Kidney (tissue), 14 donors: Measurements from ENCODE around the gene TMEM184A. TPM values are rescaled to one million over a fixed set of nuclear protein-coding genes. Genes with fewer than 3 reads are reported as not detected.

Experiments
- DNase-seq, 5 donors: peaks; one replicate each; pipeline ENCODE4 v3.0.0-alpha.2; 2013 to 2020
- FAIRE-seq: peaks from 2 replicates; lab custom pipeline; 2012; peaks lifted over from hg19 to GRCh38; lab: Jason Lieb, UNC
- H3K27ac ChIP-seq, 2 donors: one replicate each; pipeline ENCODE4 v1.7.0; 2013; ENCODE audit warnings: low read depth in 2 of 2, low read length in 2 of 2, inconsistent platforms in 1 of 2
- H3K27me3 ChIP-seq: one replicate; pipeline ENCODE4 v1.7.1; 2013; ENCODE audit warnings: low read length, inconsistent platforms; ENCODE audit not compliant: control insufficient read depth, insufficient read depth
- H3K36me3 ChIP-seq, 3 donors: one replicate each; pipeline versions ENCODE4 v1.7.0 to v1.7.1; 2013; ENCODE audit warnings: low read length in 3 of 3, control low read depth in 1 of 3, inconsistent platforms in 1 of 3; ENCODE audit not compliant: insufficient read depth in 3 of 3, control insufficient read depth in 2 of 3
- H3K4me1 ChIP-seq, 3 donors: one replicate each; pipeline versions ENCODE4 v1.7.0 to v1.7.1; 2013; ENCODE audit warnings: low read length in 3 of 3, inconsistent platforms in 1 of 3, low read depth in 1 of 3; ENCODE audit not compliant: control insufficient read depth in 2 of 3, insufficient read depth in 2 of 3
- H3K4me3 ChIP-seq, 3 donors: one replicate each; pipeline versions ENCODE4 v1.7.0 to v1.8.1; 2013; ENCODE audit warnings: low read length in 3 of 3, control low read depth in 1 of 3, inconsistent platforms in 1 of 3
- H3K9ac ChIP-seq, 3 donors: one replicate each; pipeline versions ENCODE4 v1.7.0 to v1.7.1; 2013; ENCODE audit warnings: low read length in 3 of 3, control low read depth in 1 of 3, inconsistent platforms in 1 of 3
- H3K9me3 ChIP-seq, 3 donors: one replicate each; pipeline versions ENCODE4 v1.7.0 to v1.7.1; 2013; ENCODE audit warnings: low read length in 3 of 3, control low read depth in 1 of 3, inconsistent platforms in 1 of 3; ENCODE audit not compliant: control insufficient read depth in 2 of 3, insufficient read depth in 1 of 3
- CTCF ChIP-seq: IDR thresholded peaks from 3 replicates; pipeline ENCODE4 v1.5.1; 2012; ENCODE audit warnings: mild to moderate bottlenecking, moderate library complexity, borderline replicate concordance; ENCODE audit not compliant: insufficient read depth; ENCODE audit errors: extremely low read depth
- intact Hi-C: fragments of 100-400 bp; cut with DNase I; formaldehyde crosslinking; loops from one replicate; pipeline ENCODE4 v1.11.1; 2022
- polyA plus RNA-seq: library from polyadenylated mRNA; stranded (reverse); fragments of 350-450 nt; fragmentation: Illumina TruSeq; extraction: RNeasy Lipid Tissue Mini Kit (QIAGEN cat#74804); gene quantifications from one replicate; pipeline ENCODE4 v1.2.3, GENCODE V29; 2014; ENCODE audit warnings: low read depth, low replicate concordance; ENCODE audit not compliant: insufficient read depth
- total RNA-seq: library from RNA; stranded (reverse); fragmentation: NEBNext Ultra II Directional; extraction: Animal tissue kit (Norgen Biotek cat#: 25700); gene quantifications from one replicate; pipeline ENCODE4 v1.2.1, GENCODE V29; 2021
- donor health status: control.
- donor health status: control.
- donor health status: control.
- donor health status: control.
- donor health status: control.
- donor health status: DM: yes; HTN: yes; CAD: no.
- donor health status: Normal renal cell carcinoma (clear cell type).

Gene TMEM184A
- total and polyA plus RNA-seq, 2 donors from 2014 or later = 6.8 to 11.0 TPM

- Histone ChIP-seq H3K27me3 (no peaks in the 10 kb centered on the region), H3K27ac (peak overlapping the region; percentile 98), H3K4me1 (peaks cover 0 to 28% (median 22%) of the 10 kb centered on the region in 3 donors), H3K9ac (peak overlapping the region in 2 of 3 donors; percentile 57 to 93), H3K9me3 (no peaks in the 10 kb centered on the region), H3K36me3 (peaks cover 0 to 3% (median 0%) of the 10 kb centered on the region in 3 donors), H3K4me3 (peak overlapping the region in 2 of 3 donors; percentile 64 to 71)
- no peak for TF ChIP-seq CTCF
- DNase-seq = peak in 1 of 5 donors; percentile 40
- no peak for FAIRE-seq
- intact Hi-C loops = no loop called here
Observed at GRCh38 chr7:1531979-1532455, 24.0 kb downstream of the TMEM184A start.

DNA sequence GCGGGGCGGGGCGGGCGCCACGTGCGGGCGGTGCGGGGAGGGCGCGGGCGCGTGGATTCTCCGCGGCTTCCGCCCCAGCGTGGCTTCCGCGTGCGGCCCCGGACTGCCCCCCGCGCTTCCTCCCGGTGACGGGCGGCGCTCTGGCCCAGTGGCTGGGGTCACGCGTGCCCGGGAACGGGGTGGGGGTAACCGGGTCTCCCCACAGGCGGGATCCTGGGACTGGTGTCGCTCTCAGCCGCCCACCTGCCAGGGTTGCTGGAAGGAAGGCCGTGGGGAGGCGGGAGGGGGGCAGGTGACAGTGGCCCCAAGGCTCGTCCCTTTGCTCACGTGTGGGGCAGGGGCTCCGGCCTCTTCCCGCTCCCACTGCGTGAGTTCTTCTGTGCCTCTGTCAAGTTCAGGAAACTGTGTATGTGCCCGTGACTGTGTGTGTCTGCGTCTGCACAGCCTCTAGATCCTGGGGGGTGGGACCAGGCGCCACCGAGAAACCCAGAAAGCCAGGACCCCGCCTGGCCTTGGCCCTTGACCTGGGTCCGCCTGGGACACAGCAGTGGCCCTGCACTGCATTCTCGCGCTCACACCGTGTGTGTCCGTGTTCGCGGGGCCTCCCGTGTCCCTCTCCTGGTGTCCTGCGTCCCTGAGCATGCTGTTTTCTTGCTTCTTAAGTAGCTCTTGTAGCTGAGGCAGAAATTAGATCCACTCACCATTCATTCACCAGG, 24.6 kb downstream of the TMEM184A start:
- Histone ChIP-seq H3K4me1 (peaks cover 0 to 23% (median 17%) of the 10 kb centered on the region in 3 donors), H3K4me3 (peak overlapping the region in 2 of 3 donors; percentile 64 to 71), H3K9me3 (no peaks in the 10 kb centered on the region), H3K9ac (peak overlapping the region in 2 of 3 donors; percentile 57 to 93), H3K36me3 (peaks cover 0 to 2% (median 0%) of the 10 kb centered on the region in 3 donors), H3K27me3 (no peaks in the 10 kb centered on the region), H3K27ac (peak overlapping the region; percentile 98)
- intact Hi-C loops = no loop called here
- TF ChIP-seq CTCF = no peak
- DNase-seq (peak in 4 of 5 donors; percentile 45 to 89 (median 64)), FAIRE-seq (no peak)

GRCh38 chr7:1530946-1531262, 25.1 kb downstream of the TMEM184A start:
- peak overlapping the region in 1 of 2 donors; percentile 98 for H3K27ac ChIP-seq
- no peak for DNase-seq
- H3K9me3 ChIP-seq = no peaks in the 10 kb centered on the region
- no peaks in the 10 kb centered on the region for H3K36me3 ChIP-seq
- no peak for FAIRE-seq
- intact Hi-C loops = no loop called here
- no peaks in the 10 kb centered on the region for H3K27me3 ChIP-seq
- TF ChIP-seq CTCF = no peak
- H3K4me3 ChIP-seq = no peak overlapping the region
- H3K4me1 ChIP-seq = peaks cover 0 to 19% (median 14%) of the 10 kb centered on the region in 3 donors
- no peak overlapping the region for H3K9ac ChIP-seq
